Neural cell (in vitro differentiated cells): ENCODE data around the gene BLM. TPM values are rescaled to one million over a fixed set of nuclear protein-coding genes. Genes with fewer than 3 reads are reported as not detected.

Experiments used
- H2AFZ ChIP-seq: fragments of 200-600, 300-800 bp; sonication (generic), shearing (Covaris generic); 2 replicates; pipeline ENCODE4 v1.6.0; 2014; ENCODE audit warnings: low read depth, mild to moderate bottlenecking, antibody characterized with exemption, low read length, moderate library complexity
- H3F3A ChIP-seq: fragments of 200-600 bp; shearing (Covaris generic); 2 replicates; pipeline ENCODE4 v1.6.1; 2016; ENCODE audit warnings: mild to moderate bottlenecking, moderate library complexity, mixed read lengths, antibody characterized with exemption, low read length; ENCODE audit not compliant: insufficient read depth, poor library complexity, severe bottlenecking
- H3K27ac ChIP-seq: fragments of 200-600, 300-800 bp; sonication (generic), shearing (Covaris generic); 2 replicates; pipeline ENCODE4 v1.5.1; 2014; ENCODE audit warnings: mild to moderate bottlenecking, low read length, moderate library complexity
- H3K27me3 ChIP-seq: fragments of 300-800, 200-600 bp; sonication (generic), shearing (Covaris generic); 2 replicates; pipeline ENCODE4 v1.6.0; 2014; ENCODE audit warnings: mild to moderate bottlenecking, low read depth, low read length, moderate library complexity; ENCODE audit not compliant: insufficient read depth
- H3K36me3 ChIP-seq: fragments of 300-800, 200-600 bp; sonication (generic), shearing (Covaris generic); 2 replicates; pipeline ENCODE4 v1.5.1; 2014; ENCODE audit warnings: mild to moderate bottlenecking, antibody characterized with exemption, low read length, moderate library complexity; ENCODE audit not compliant: insufficient read depth
- H3K4me2 ChIP-seq: fragments of 300-800, 200-600 bp; sonication (generic), shearing (Covaris generic); 2 replicates; pipeline ENCODE4 v1.6.0; 2014; ENCODE audit warnings: mild to moderate bottlenecking, low read length
- H3K4me3 ChIP-seq: fragments of 300-800, 200-600 bp; sonication (generic), shearing (Covaris generic); 2 replicates; pipeline ENCODE4 v1.5.1; 2014; ENCODE audit warnings: mild to moderate bottlenecking, low read length, moderate library complexity
- H3K79me2 ChIP-seq: fragments of 200-600 bp; shearing (Covaris generic); replicated peaks from 2 replicates; pipeline ENCODE4 v1.6.0; 2014; ENCODE audit warnings: mild to moderate bottlenecking, low read length, moderate library complexity; ENCODE audit not compliant: insufficient read depth
- H3K9ac ChIP-seq: fragments of 300-800, 200-600 bp; sonication (generic), shearing (Covaris generic); 2 replicates; pipeline ENCODE4 v1.6.1; 2016; ENCODE audit warnings: mild to moderate bottlenecking, low read length, mixed read lengths
- H3K9me2 ChIP-seq: fragments of 200-600 bp; shearing (Covaris generic); 2 replicates; pipeline ENCODE4 v1.6.1; 2016; ENCODE audit warnings: mild to moderate bottlenecking, low read length, mixed read lengths; ENCODE audit not compliant: insufficient read depth
- H3K9me3 ChIP-seq: fragments of 200-600, 300-800 bp; sonication (generic), shearing (Covaris generic); 2 replicates; pipeline ENCODE4 v1.6.1; 2016; ENCODE audit warnings: mild to moderate bottlenecking, mixed run types, low read length, moderate library complexity, mixed read lengths
- H4K20me1 ChIP-seq: fragments of 200-600 bp; shearing (Covaris generic); 2 replicates; pipeline ENCODE4 v1.6.1; 2016; ENCODE audit warnings: mild to moderate bottlenecking, mixed run types; ENCODE audit not compliant: insufficient read depth
- EP300 ChIP-seq: fragments of 450-650 bp; conservative IDR thresholded peaks from 2 replicates; pipeline ENCODE4 v1.6.1; 2014; ENCODE audit warnings: antibody characterized with exemption, mild to moderate bottlenecking, moderate library complexity; ENCODE audit not compliant: poor library complexity, severe bottlenecking
- EZH2 ChIP-seq: fragments of 200-600, 300-800 bp; shearing (Covaris generic), sonication (generic); IDR thresholded peaks from 2 replicates; pipeline ENCODE4 v1.6.1; 2014; ENCODE audit warnings: antibody characterized with exemption, low read length, borderline replicate concordance, mild to moderate bottlenecking; ENCODE audit not compliant: insufficient read depth, poor library complexity, severe bottlenecking
- MXI1 ChIP-seq: fragments of 450-650 bp; conservative IDR thresholded peaks from 2 replicates; pipeline ENCODE4 v1.6.1; 2014; ENCODE audit warnings: antibody characterized with exemption, mild to moderate bottlenecking; ENCODE audit not compliant: poor library complexity, severe bottlenecking
- POLR2AphosphoS5 ChIP-seq: IDR thresholded peaks from 2 replicates; pipeline ENCODE4 v1.6.1; 2012
- RAD21 ChIP-seq: fragments of 450-650 bp; conservative IDR thresholded peaks from 2 replicates; pipeline ENCODE4 v1.6.1; 2014; ENCODE audit warnings: antibody characterized with exemption, mild to moderate bottlenecking, moderate library complexity
- SMC3 ChIP-seq: fragments of 450-650 bp; conservative IDR thresholded peaks from 2 replicates; pipeline ENCODE4 v1.6.1; 2014; ENCODE audit warnings: antibody characterized with exemption, mild to moderate bottlenecking, moderate library complexity; ENCODE audit not compliant: poor library complexity
- TAF1 ChIP-seq: IDR thresholded peaks from 2 replicates; pipeline ENCODE4 v1.6.1; 2012; ENCODE audit warnings: low read depth
- polyA plus RNA-seq: library from polyadenylated mRNA; depleted of rRNA; stranded (reverse); fragments of >200 nt; gene quantifications from 2 replicates; pipeline ENCODE4 v1.2.3, GENCODE V29; 2014
- TF ChIP-seq, protein P1 (sequence below): fragments of 450-650 bp; IDR thresholded peaks from 2 replicates; pipeline ENCODE4 v1.5.1; 2014; ENCODE audit warnings: antibody characterized with exemption, mild to moderate bottlenecking, moderate library complexity; ENCODE audit not compliant: poor library complexity, severe bottlenecking
- TF ChIP-seq, protein P2 (sequence below): IDR thresholded peaks from 2 replicates; pipeline ENCODE4 v1.6.1; 2012; ENCODE audit warnings: borderline replicate concordance

BLM gene
- polyA plus RNA-seq, 1 donor from 2014 or later, result 4.5 TPM

DNA sequence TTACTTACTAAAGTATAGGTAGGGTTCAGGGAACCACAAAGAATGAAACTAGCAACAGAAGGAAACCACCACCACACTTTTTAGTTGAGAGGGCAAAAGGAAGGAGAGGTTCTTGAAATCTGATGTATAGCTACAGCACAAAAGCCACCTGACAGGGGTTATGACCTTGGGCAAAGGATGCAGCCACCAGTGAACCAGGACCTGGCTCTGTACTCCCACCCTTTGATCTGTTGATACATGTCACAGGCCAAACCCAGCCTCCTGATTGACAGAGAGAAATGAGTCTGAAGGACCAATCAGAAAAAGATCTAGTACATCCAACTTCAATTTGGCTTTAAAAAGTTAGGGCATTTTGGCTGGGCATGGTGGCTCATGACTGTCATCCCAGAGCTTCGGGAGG lies 20.0 kb upstream of the BLM start:
- Histone ChIP-seq H3K9me3 (peaks cover 4% of the 10 kb centered on the region), H3K79me2 (no peaks in the 10 kb centered on the region), H3K9ac (no peak overlapping the region), H3K27me3 (no peaks in the 10 kb centered on the region), H4K20me1 (no peaks in the 10 kb centered on the region), H3K36me3 (no peaks in the 10 kb centered on the region), H3K27ac (no peak overlapping the region), H3F3A (no peaks in the 10 kb centered on the region), H3K9me2 (no peaks in the 10 kb centered on the region), H2AFZ (no peak overlapping the region), H3K4me3 (no peak overlapping the region), H3K4me2 (no peak overlapping the region)
- no peak for TF ChIP-seq EP300
- TF ChIP-seq MXI1, result no peak
- TF ChIP-seq EZH2, result no peak
- TF ChIP-seq, protein P1, sequence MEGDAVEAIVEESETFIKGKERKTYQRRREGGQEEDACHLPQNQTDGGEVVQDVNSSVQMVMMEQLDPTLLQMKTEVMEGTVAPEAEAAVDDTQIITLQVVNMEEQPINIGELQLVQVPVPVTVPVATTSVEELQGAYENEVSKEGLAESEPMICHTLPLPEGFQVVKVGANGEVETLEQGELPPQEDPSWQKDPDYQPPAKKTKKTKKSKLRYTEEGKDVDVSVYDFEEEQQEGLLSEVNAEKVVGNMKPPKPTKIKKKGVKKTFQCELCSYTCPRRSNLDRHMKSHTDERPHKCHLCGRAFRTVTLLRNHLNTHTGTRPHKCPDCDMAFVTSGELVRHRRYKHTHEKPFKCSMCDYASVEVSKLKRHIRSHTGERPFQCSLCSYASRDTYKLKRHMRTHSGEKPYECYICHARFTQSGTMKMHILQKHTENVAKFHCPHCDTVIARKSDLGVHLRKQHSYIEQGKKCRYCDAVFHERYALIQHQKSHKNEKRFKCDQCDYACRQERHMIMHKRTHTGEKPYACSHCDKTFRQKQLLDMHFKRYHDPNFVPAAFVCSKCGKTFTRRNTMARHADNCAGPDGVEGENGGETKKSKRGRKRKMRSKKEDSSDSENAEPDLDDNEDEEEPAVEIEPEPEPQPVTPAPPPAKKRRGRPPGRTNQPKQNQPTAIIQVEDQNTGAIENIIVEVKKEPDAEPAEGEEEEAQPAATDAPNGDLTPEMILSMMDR, result no peak
- TF ChIP-seq POLR2AphosphoS5, result no peak
- no peak for TF ChIP-seq SMC3
- TF ChIP-seq, protein P2, sequence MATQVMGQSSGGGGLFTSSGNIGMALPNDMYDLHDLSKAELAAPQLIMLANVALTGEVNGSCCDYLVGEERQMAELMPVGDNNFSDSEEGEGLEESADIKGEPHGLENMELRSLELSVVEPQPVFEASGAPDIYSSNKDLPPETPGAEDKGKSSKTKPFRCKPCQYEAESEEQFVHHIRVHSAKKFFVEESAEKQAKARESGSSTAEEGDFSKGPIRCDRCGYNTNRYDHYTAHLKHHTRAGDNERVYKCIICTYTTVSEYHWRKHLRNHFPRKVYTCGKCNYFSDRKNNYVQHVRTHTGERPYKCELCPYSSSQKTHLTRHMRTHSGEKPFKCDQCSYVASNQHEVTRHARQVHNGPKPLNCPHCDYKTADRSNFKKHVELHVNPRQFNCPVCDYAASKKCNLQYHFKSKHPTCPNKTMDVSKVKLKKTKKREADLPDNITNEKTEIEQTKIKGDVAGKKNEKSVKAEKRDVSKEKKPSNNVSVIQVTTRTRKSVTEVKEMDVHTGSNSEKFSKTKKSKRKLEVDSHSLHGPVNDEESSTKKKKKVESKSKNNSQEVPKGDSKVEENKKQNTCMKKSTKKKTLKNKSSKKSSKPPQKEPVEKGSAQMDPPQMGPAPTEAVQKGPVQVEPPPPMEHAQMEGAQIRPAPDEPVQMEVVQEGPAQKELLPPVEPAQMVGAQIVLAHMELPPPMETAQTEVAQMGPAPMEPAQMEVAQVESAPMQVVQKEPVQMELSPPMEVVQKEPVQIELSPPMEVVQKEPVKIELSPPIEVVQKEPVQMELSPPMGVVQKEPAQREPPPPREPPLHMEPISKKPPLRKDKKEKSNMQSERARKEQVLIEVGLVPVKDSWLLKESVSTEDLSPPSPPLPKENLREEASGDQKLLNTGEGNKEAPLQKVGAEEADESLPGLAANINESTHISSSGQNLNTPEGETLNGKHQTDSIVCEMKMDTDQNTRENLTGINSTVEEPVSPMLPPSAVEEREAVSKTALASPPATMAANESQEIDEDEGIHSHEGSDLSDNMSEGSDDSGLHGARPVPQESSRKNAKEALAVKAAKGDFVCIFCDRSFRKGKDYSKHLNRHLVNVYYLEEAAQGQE, result no peak
- no peak for TF ChIP-seq TAF1
- TF ChIP-seq RAD21, result no peak

DNA sequence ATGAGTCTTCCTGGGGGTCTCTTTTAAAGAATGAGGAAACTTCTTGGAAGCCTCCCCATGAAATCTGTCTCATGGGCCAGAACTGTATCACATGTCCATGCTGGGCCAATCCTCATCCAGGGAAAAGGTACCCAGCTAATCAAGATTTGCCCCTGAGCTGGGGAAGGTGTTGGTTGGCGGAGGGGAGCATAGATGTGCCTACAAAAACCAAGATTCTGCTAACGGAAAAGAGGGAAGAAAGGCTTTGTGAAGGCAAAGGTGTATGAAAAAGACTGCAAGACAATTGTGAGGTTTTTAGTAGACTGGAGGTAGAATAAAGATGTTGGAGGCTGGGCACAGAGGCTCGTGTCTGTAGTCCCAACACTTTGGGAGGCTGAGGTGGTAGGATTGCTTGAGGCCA lies 18.5 kb upstream of the BLM start:
- no peaks in the 10 kb centered on the region for H3K36me3 ChIP-seq
- no peak overlapping the region for H3K9ac ChIP-seq
- TF ChIP-seq TAF1, result no peak
- TF ChIP-seq MXI1, result no peak
- TF ChIP-seq, protein P2, result no peak
- TF ChIP-seq EP300, result no peak
- TF ChIP-seq SMC3, result no peak
- TF ChIP-seq EZH2, result no peak
- TF ChIP-seq, protein P1, result no peak
- no peak for TF ChIP-seq POLR2AphosphoS5
- TF ChIP-seq RAD21, result no peak
- no peak overlapping the region for H3K27ac ChIP-seq
- H3K9me2 ChIP-seq, result no peaks in the 10 kb centered on the region
- no peaks in the 10 kb centered on the region for H3K79me2 ChIP-seq
- no peak overlapping the region for H3K4me2 ChIP-seq
- no peaks in the 10 kb centered on the region for H4K20me1 ChIP-seq
- H3K4me3 ChIP-seq, result no peak overlapping the region
- H2AFZ ChIP-seq, result no peak overlapping the region
- H3F3A ChIP-seq, result no peaks in the 10 kb centered on the region
- H3K9me3 ChIP-seq, result peaks cover 4% of the 10 kb centered on the region
- no peaks in the 10 kb centered on the region for H3K27me3 ChIP-seq
